Activated naive CD8-positive, alpha-beta T cell treated with anti-CD3 and anti-CD28 coated beads, Interleukin-2, amount 10 ng/mL, durations not matched to agents 7 days and 5 days (primary cell): ENCODE measurements around the gene ZFC3H1. TPM values are rescaled to one million over a fixed set of nuclear protein-coding genes. Genes with fewer than 3 reads are reported as not detected.
A peak's percentile ranks its signal among the peaks of the same experiment; 100 is the strongest.

Experiments used
- ATAC-seq: fragments of 150-1000 bp; cut with Tn5 transposase; one replicate; pipeline ENCODE4 v1.10.0; 2021; ENCODE audit warnings: low read depth, moderate library complexity
- POLR2A ChIA-PET: fragments of 350-600 bp; sonication (Branson Sonifier 250); formaldehyde crosslinking; loops from one replicate; lab custom pipeline; 2021; ENCODE audit warnings: antibody characterized with exemption; lab: Charles Lee
- DNase-seq: peaks from one replicate; pipeline ENCODE4 v3.0.0; 2021
- H3K27ac Mint-ChIP-seq: one replicate; pipeline ENCODE4 v1.8.0; 2022; ENCODE audit warnings: mild to moderate bottlenecking, mixed read lengths
- H3K27me3 Mint-ChIP-seq: one replicate; pipeline ENCODE4 v1.8.0; 2022; ENCODE audit warnings: mild to moderate bottlenecking, moderate library complexity, mixed read lengths
- H3K36me3 Mint-ChIP-seq: one replicate; pipeline ENCODE4 v1.8.0; 2021; ENCODE audit warnings: mild to moderate bottlenecking, mixed read lengths
- H3K4me1 Mint-ChIP-seq: one replicate; pipeline ENCODE4 v1.8.0; 2021; ENCODE audit warnings: mixed read lengths
- H3K4me3 Mint-ChIP-seq: one replicate; pipeline ENCODE4 v1.8.0; 2022; ENCODE audit warnings: mild to moderate bottlenecking, moderate library complexity, mixed read lengths
- H3K9me3 Mint-ChIP-seq: one replicate; pipeline ENCODE4 v1.8.0; 2021; ENCODE audit warnings: mixed read lengths
- total RNA-seq, 2 experiments: library from RNA; stranded (reverse); gene quantifications; one replicate each; pipeline ENCODE4 v1.2.3, GENCODE V29; 2021

The ZFC3H1 gene
- total RNA-seq, 2 experiments from 2014 or later: 70.2 to 78.3 TPM

GRCh38 chr12:71642264-71642663 is 21.4 kb downstream of the ZFC3H1 start:
- peaks cover 28% of the 10 kb centered on the region for H3K36me3 Mint-ChIP-seq
- H3K4me1 Mint-ChIP-seq: peaks cover 16% of the 10 kb centered on the region
- ATAC-seq (no peak), DNase-seq (no peak)
- H3K4me3 Mint-ChIP-seq: no peak overlapping the region
- H3K27ac Mint-ChIP-seq: no peak overlapping the region
- no peaks in the 10 kb centered on the region for H3K27me3 Mint-ChIP-seq
- POLR2A ChIA-PET: interaction anchor here (0.6 kb wide), 1 partner anchor 155 kb away, joined by 6 read pairs; no protein-coding TSS in a partner anchor
- H3K9me3 Mint-ChIP-seq: no peaks in the 10 kb centered on the region

GRCh38 chr12:71641390-71641789 is 22.3 kb downstream of the ZFC3H1 start:
- peaks cover 19% of the 10 kb centered on the region for H3K4me1 Mint-ChIP-seq
- ATAC-seq (no peak), DNase-seq (no peak)
- H3K4me3 Mint-ChIP-seq: no peak overlapping the region
- H3K27me3 Mint-ChIP-seq: no peaks in the 10 kb centered on the region
- no peak overlapping the region for H3K27ac Mint-ChIP-seq
- H3K9me3 Mint-ChIP-seq: no peaks in the 10 kb centered on the region
- H3K36me3 Mint-ChIP-seq: peaks cover 28% of the 10 kb centered on the region
- POLR2A ChIA-PET: no interaction called here

GRCh38 chr12:71640316-71640715 is 23.3 kb downstream of the ZFC3H1 start:
- DNase-seq: no peak
- POLR2A ChIA-PET: no interaction called here
- no peak overlapping the region for H3K27ac Mint-ChIP-seq

GRCh38 chr12:71639341-71639760 is 24.3 kb downstream of the ZFC3H1 start:
- Mint-ChIP-seq H3K9me3 (no peaks in the 10 kb centered on the region), H3K4me3 (no peak overlapping the region), H3K27ac (no peak overlapping the region), H3K36me3 (peaks cover 31% of the 10 kb centered on the region), H3K4me1 (peaks cover 15% of the 10 kb centered on the region), H3K27me3 (no peaks in the 10 kb centered on the region)
- POLR2A ChIA-PET: no interaction called here
- DNase-seq (no peak), ATAC-seq (no peak)

More at GRCh38 chr12:71640316-71640715, 23.3 kb downstream of the ZFC3H1 start:
- Mint-ChIP-seq H3K27me3 (no peaks in the 10 kb centered on the region), H3K36me3 (peaks cover 27% of the 10 kb centered on the region), H3K9me3 (no peaks in the 10 kb centered on the region), H3K4me3 (no peak overlapping the region), H3K4me1 (peaks cover 19% of the 10 kb centered on the region)
- ATAC-seq: no peak

GRCh38 chr12:71638499-71638898 is 25.1 kb downstream of the ZFC3H1 start:
- POLR2A ChIA-PET: no interaction called here
- DNase-seq (no peak), ATAC-seq (no peak)
- peaks cover 26% of the 10 kb centered on the region for H3K36me3 Mint-ChIP-seq
- no peaks in the 10 kb centered on the region for H3K9me3 Mint-ChIP-seq
- H3K27me3 Mint-ChIP-seq: no peaks in the 10 kb centered on the region
- H3K4me3 Mint-ChIP-seq: no peak overlapping the region
- peaks cover 12% of the 10 kb centered on the region for H3K4me1 Mint-ChIP-seq
- no peak overlapping the region for H3K27ac Mint-ChIP-seq

- H3K4me3 Mint-ChIP-seq: no peak overlapping the region
- peak overlapping the region; percentile 44 for H3K27ac Mint-ChIP-seq
- H3K4me1 Mint-ChIP-seq: peaks cover 9% of the 10 kb centered on the region
- H3K27me3 Mint-ChIP-seq: no peaks in the 10 kb centered on the region
- DNase-seq (no peak), ATAC-seq (peak; percentile 52)
- H3K36me3 Mint-ChIP-seq: peaks cover 23% of the 10 kb centered on the region
- H3K9me3 Mint-ChIP-seq: no peaks in the 10 kb centered on the region
- POLR2A ChIA-PET: interaction anchor here (1.2 kb wide), 1 partner anchor 27 kb away, joined by 3 read pairs; the partner anchor contains the start of genes THAP2 and ZFC3H1
Measured at GRCh38 chr12:71636704-71637115, 26.9 kb downstream of the ZFC3H1 start.

GRCh38 chr12:71627438-71628002 is 36.1 kb downstream of the ZFC3H1 start:
- Mint-ChIP-seq H3K4me1 (peaks cover 12% of the 10 kb centered on the region), H3K27ac (no peak overlapping the region), H3K4me3 (no peak overlapping the region), H3K36me3 (peaks cover 24% of the 10 kb centered on the region), H3K9me3 (no peaks in the 10 kb centered on the region), H3K27me3 (no peaks in the 10 kb centered on the region)
- no peak for DNase-seq
- POLR2A ChIA-PET: no interaction called here
- no peak for ATAC-seq

GRCh38 chr12:71626768-71627167 is 36.9 kb downstream of the ZFC3H1 start:
- no peaks in the 10 kb centered on the region for H3K9me3 Mint-ChIP-seq
- POLR2A ChIA-PET: interaction anchor here (2.0 kb wide), 1 partner anchor 37 kb away, joined by 10 read pairs; the partner anchor contains the start of genes THAP2 and ZFC3H1
- H3K27ac Mint-ChIP-seq: no peak overlapping the region
- H3K27me3 Mint-ChIP-seq: no peaks in the 10 kb centered on the region
- H3K4me1 Mint-ChIP-seq: peaks cover 13% of the 10 kb centered on the region
- DNase-seq: no peak
- no peak overlapping the region for H3K4me3 Mint-ChIP-seq
- no peak for ATAC-seq
- H3K36me3 Mint-ChIP-seq: peaks cover 27% of the 10 kb centered on the region

GRCh38 chr12:71626098-71626497 is 37.5 kb downstream of the ZFC3H1 start:
- Mint-ChIP-seq H3K4me1 (peaks cover 16% of the 10 kb centered on the region), H3K9me3 (no peaks in the 10 kb centered on the region), H3K27me3 (no peaks in the 10 kb centered on the region), H3K27ac (peak overlapping the region; percentile 67), H3K36me3 (peaks cover 33% of the 10 kb centered on the region), H3K4me3 (peak overlapping the region; percentile 37)
- DNase-seq (no peak), ATAC-seq (no peak)
- POLR2A ChIA-PET: interaction anchor here (2.0 kb wide), 1 partner anchor 37 kb away, joined by 10 read pairs; the partner anchor contains the start of genes THAP2 and ZFC3H1

- peak overlapping the region; percentile 33 for H3K4me3 Mint-ChIP-seq
- ATAC-seq: no peak
- DNase-seq: no peak
- peaks cover 19% of the 10 kb centered on the region for H3K4me1 Mint-ChIP-seq
- POLR2A ChIA-PET: interaction anchor here (2.0 kb wide), 1 partner anchor 38 kb away, joined by 10 read pairs; the partner anchor contains the start of genes THAP2 and ZFC3H1
- H3K9me3 Mint-ChIP-seq: no peaks in the 10 kb centered on the region
- H3K27me3 Mint-ChIP-seq: no peaks in the 10 kb centered on the region
- H3K36me3 Mint-ChIP-seq: peaks cover 32% of the 10 kb centered on the region
- peak overlapping the region; percentile 70 for H3K27ac Mint-ChIP-seq
Measured at GRCh38 chr12:71625476-71625875, 38.2 kb downstream of the ZFC3H1 start.

GRCh38 chr12:71621938-71622337 is 41.7 kb downstream of the ZFC3H1 start:
- no peaks in the 10 kb centered on the region for H3K9me3 Mint-ChIP-seq
- ATAC-seq: no peak
- H3K27ac Mint-ChIP-seq: no peak overlapping the region
- peaks cover 23% of the 10 kb centered on the region for H3K4me1 Mint-ChIP-seq
- no peaks in the 10 kb centered on the region for H3K27me3 Mint-ChIP-seq
- peaks cover 45% of the 10 kb centered on the region for H3K36me3 Mint-ChIP-seq
- no peak overlapping the region for H3K4me3 Mint-ChIP-seq
- no peak for DNase-seq
- POLR2A ChIA-PET: no interaction called here

GRCh38 chr12:71610031-71610795 is 53.4 kb downstream of the ZFC3H1 start:
- no peaks in the 10 kb centered on the region for H3K9me3 Mint-ChIP-seq
- POLR2A ChIA-PET: no interaction called here
- ATAC-seq (peak; percentile 58), DNase-seq (no peak)
- H3K27me3 Mint-ChIP-seq: no peaks in the 10 kb centered on the region
- H3K4me1 Mint-ChIP-seq: peaks cover 7% of the 10 kb centered on the region
- H3K27ac Mint-ChIP-seq: peak overlapping the region; percentile 73
- H3K36me3 Mint-ChIP-seq: peaks cover 64% of the 10 kb centered on the region
- H3K4me3 Mint-ChIP-seq: peak overlapping the region; percentile 35

- peaks cover 58% of the 10 kb centered on the region for H3K36me3 Mint-ChIP-seq
- H3K27ac Mint-ChIP-seq: no peak overlapping the region
- DNase-seq (no peak), ATAC-seq (no peak)
- H3K9me3 Mint-ChIP-seq: no peaks in the 10 kb centered on the region
- POLR2A ChIA-PET: no interaction called here
- peaks cover 7% of the 10 kb centered on the region for H3K4me1 Mint-ChIP-seq
- no peak overlapping the region for H3K4me3 Mint-ChIP-seq
- H3K27me3 Mint-ChIP-seq: no peaks in the 10 kb centered on the region
Measured at GRCh38 chr12:71607494-71608330, 55.9 kb downstream of the ZFC3H1 start.
